ENCODE results near the gene EVA1A. TPM values are rescaled to one million over a fixed set of nuclear protein-coding genes. Genes with fewer than 3 reads are reported as not detected.

EVA1A gene
- polyA plus RNA-seq, 3 donors, result not detected

- Histone ChIP-seq H3K4me2 (replicated peaks; ENCODE audit: extremely low read depth, low read length, poor library complexity, severe bottlenecking) (no peak overlapping the region), H4K20me1 (ENCODE audit: insufficient read depth, low read length) (no peaks in the 10 kb centered on the region), H3K4me1 (ENCODE audit: control insufficient read depth in 1 of 2, insufficient read depth in 2 of 2, low read length in 2 of 2) (no peaks in the 10 kb centered on the region), H2AFZ (ENCODE audit: insufficient read depth, low read depth, low read length, poor library complexity, severe bottlenecking) (no peak overlapping the region), H3K27me3 (ENCODE audit: control insufficient read depth in 2 of 2, insufficient read depth in 2 of 2, low read length in 2 of 2) (no peaks in the 10 kb centered on the region), H3K9me3 (replicated peaks in 1 of 2; ENCODE audit: control insufficient read depth in 1 of 2, insufficient read depth in 1 of 2, low read length in 2 of 2) (no peaks in the 10 kb centered on the region), H3K27ac (ENCODE audit: low read depth in 1 of 2, low read length in 2 of 2) (no peak overlapping the region), H3K4me3 (replicated peaks in 1 of 3; ENCODE audit: low read depth in 2 of 3, low read length in 3 of 3) (no peak overlapping the region), H3K79me2 (ENCODE audit: insufficient read depth, low read length) (no peaks in the 10 kb centered on the region), H3K9ac (ENCODE audit: insufficient read depth, low read length, poor library complexity, severe bottlenecking) (no peak overlapping the region), H3K36me3 (replicated peaks in 1 of 2; ENCODE audit: control insufficient read depth in 1 of 2, insufficient read depth in 2 of 2, low read length in 2 of 2) (no peaks in the 10 kb centered on the region)
- Mint-ChIP-seq H3K27ac (no peak overlapping the region), H3K27me3 (ENCODE audit: low read depth in 3 of 3) (peaks cover 3 to 7% (median 5%) of the 10 kb centered on the region in 3 donors), H3K36me3 (no peaks in the 10 kb centered on the region), H3K4me3 (no peak overlapping the region), H3K9me3 (peaks cover 0 to 3% (median 0%) of the 10 kb centered on the region in 7 donors), H3K4me1 (no peaks in the 10 kb centered on the region)
- intact Hi-C loops (cut with micrococcal nuclease), result no loop called here
- no peak for DNase-seq
- TF ChIP-seq CTCF (IDR thresholded peaks at IDR 0.05), result no peak
- whole genome bisulfite sequencing (ENCODE audit: insufficient coverage), result 80% methylated on average over 2 of the region's 3 CpGs
Measured at GRCh38 chr2:75539955-75540716, 20.6 kb downstream of the EVA1A start.

- Histone ChIP-seq H3K79me2 (ENCODE audit: insufficient read depth, low read length) (no peaks in the 10 kb centered on the region), H3K4me1 (ENCODE audit: control insufficient read depth in 1 of 2, insufficient read depth in 2 of 2, low read length in 2 of 2) (no peaks in the 10 kb centered on the region), H3K4me3 (replicated peaks in 1 of 3; ENCODE audit: low read depth in 2 of 3, low read length in 3 of 3) (no peak overlapping the region), H3K4me2 (replicated peaks; ENCODE audit: extremely low read depth, low read length, poor library complexity, severe bottlenecking) (no peak overlapping the region), H3K36me3 (replicated peaks in 1 of 2; ENCODE audit: control insufficient read depth in 1 of 2, insufficient read depth in 2 of 2, low read length in 2 of 2) (no peaks in the 10 kb centered on the region), H3K27me3 (ENCODE audit: control insufficient read depth in 2 of 2, insufficient read depth in 2 of 2, low read length in 2 of 2) (no peaks in the 10 kb centered on the region), H3K27ac (ENCODE audit: low read depth in 1 of 2, low read length in 2 of 2) (no peak overlapping the region), H3K9me3 (replicated peaks in 1 of 2; ENCODE audit: control insufficient read depth in 1 of 2, insufficient read depth in 1 of 2, low read length in 2 of 2) (no peaks in the 10 kb centered on the region), H3K9ac (ENCODE audit: insufficient read depth, low read length, poor library complexity, severe bottlenecking) (no peak overlapping the region), H2AFZ (ENCODE audit: insufficient read depth, low read depth, low read length, poor library complexity, severe bottlenecking) (no peak overlapping the region), H4K20me1 (ENCODE audit: insufficient read depth, low read length) (no peaks in the 10 kb centered on the region)
- H3K4me3 Mint-ChIP-seq, result no peak overlapping the region
- peaks cover 0 to 3% (median 0%) of the 10 kb centered on the region in 7 donors for H3K9me3 Mint-ChIP-seq
- DNase-seq, result no peak
- H3K27me3 Mint-ChIP-seq (ENCODE audit: low read depth in 3 of 3), result peaks cover 3 to 7% (median 6%) of the 10 kb centered on the region in 3 donors
- H3K27ac Mint-ChIP-seq, result no peak overlapping the region
- intact Hi-C loops (cut with micrococcal nuclease), result no loop called here
- no peaks in the 10 kb centered on the region for H3K4me1 Mint-ChIP-seq
- H3K36me3 Mint-ChIP-seq, result no peaks in the 10 kb centered on the region
- 94% methylated on average over 2 of the region's 6 CpGs for WGBS (ENCODE audit: insufficient coverage)
- TF ChIP-seq CTCF (IDR thresholded peaks at IDR 0.05), result no peak
Measured at GRCh38 chr2:75538521-75539490, 21.9 kb downstream of the EVA1A start.

All from CD14-positive monocyte (primary cell).